ENCODE results near the gene FEM1C.

The FEM1C gene

DNA sequence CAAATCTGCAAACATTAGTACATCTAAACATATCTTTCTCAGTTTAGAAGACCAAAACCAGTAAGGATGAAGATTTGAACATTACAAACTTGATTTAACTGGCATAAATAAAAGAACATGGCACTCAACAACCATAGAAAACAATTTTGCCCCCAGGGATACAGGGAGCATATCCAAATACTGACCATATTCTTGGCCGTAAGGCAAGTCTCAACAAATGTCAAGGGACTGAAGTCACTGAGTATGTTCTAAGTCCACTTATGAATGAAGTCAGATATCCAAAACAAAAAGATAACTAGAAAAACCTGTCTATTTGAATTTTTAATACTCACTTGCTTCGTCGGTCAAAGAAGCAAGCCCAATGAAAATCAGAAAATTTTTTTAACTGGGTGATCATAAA, 14.1 kb downstream of the FEM1C start:
- DNase-seq: no peak
- Histone ChIP-seq H3K4me3 (ENCODE audit: low read depth, low read length) (no peak overlapping the region), H3K27ac (no peak overlapping the region), H3K27me3 (ENCODE audit: insufficient read depth, low read depth, severe bottlenecking) (no peaks in the 10 kb centered on the region), H3K9me3 (ENCODE audit: severe bottlenecking) (no peaks in the 10 kb centered on the region), H3K36me3 (peaks cover 25% of the 10 kb centered on the region)
- TF ChIP-seq, protein P1, sequence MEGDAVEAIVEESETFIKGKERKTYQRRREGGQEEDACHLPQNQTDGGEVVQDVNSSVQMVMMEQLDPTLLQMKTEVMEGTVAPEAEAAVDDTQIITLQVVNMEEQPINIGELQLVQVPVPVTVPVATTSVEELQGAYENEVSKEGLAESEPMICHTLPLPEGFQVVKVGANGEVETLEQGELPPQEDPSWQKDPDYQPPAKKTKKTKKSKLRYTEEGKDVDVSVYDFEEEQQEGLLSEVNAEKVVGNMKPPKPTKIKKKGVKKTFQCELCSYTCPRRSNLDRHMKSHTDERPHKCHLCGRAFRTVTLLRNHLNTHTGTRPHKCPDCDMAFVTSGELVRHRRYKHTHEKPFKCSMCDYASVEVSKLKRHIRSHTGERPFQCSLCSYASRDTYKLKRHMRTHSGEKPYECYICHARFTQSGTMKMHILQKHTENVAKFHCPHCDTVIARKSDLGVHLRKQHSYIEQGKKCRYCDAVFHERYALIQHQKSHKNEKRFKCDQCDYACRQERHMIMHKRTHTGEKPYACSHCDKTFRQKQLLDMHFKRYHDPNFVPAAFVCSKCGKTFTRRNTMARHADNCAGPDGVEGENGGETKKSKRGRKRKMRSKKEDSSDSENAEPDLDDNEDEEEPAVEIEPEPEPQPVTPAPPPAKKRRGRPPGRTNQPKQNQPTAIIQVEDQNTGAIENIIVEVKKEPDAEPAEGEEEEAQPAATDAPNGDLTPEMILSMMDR (IDR thresholded peaks at IDR 0.05; ENCODE audit: low read depth, low read length): no peak

DNA sequence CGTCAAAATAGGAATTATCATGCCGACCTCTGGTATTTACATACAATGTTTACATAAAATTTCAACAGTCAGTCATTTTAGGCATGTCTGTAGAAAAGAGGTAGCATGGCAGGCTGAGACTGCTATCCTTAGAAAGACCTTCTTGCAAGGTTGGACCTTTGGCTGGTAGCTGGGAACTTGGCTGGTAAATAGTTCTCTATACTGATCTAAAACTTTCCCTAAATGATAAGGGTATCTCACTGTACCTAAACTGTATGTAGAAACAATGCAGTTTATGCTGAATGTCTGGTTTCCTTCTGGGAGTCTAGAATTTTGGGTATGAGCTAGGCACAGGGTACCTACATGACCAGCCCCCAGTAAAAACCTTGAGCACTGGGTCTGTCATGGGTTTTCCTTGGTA, 18.0 kb downstream of the FEM1C start:
- Histone ChIP-seq H3K27me3 (ENCODE audit: insufficient read depth, low read depth, severe bottlenecking) (no peaks in the 10 kb centered on the region), H3K36me3 (peaks cover 54% of the 10 kb centered on the region), H3K9me3 (ENCODE audit: severe bottlenecking) (no peaks in the 10 kb centered on the region), H3K27ac (no peak overlapping the region), H3K4me3 (ENCODE audit: low read depth, low read length) (no peak overlapping the region)
- TF ChIP-seq, protein P1 (IDR thresholded peaks at IDR 0.05; ENCODE audit: low read depth, low read length): no peak
- no peak for DNase-seq

DNA sequence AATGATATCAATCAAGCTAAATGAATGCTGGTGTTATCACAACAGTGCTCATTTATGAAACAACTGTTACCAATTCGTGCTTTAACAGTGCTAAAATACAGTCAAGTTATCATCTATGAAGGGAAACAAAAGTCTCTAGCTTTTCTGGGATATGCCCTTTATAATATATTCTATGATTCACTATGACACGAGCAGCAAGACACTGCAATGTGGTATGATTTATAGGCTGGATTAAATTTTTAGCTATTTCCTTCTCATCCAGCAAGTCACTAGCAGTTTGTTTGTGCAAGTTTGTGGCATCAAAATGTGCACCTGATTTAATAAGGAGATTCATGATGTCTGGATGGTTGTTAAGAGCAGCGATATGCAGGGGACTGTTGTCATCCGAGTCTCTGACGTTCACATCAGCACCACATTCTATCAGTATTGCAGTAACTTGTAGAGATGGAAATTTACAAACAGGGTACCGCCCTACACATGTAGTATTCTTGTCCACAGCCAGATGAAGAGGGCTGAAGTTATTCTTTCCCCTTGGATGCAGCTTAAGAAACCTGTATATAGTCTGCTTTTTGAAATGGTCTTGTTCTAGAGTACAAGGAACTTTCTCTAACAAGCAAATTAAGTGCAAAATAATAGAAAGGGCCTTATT, 20.3 kb downstream of the FEM1C start:
- Histone ChIP-seq H3K9me3 (ENCODE audit: severe bottlenecking) (no peaks in the 10 kb centered on the region), H3K4me3 (ENCODE audit: low read depth, low read length) (no peak overlapping the region), H3K36me3 (peaks cover 48% of the 10 kb centered on the region), H3K27ac (no peak overlapping the region), H3K27me3 (ENCODE audit: insufficient read depth, low read depth, severe bottlenecking) (no peaks in the 10 kb centered on the region)
- DNase-seq: no peak
- TF ChIP-seq, protein P1 (IDR thresholded peaks at IDR 0.05; ENCODE audit: low read depth, low read length): no peak

DNA sequence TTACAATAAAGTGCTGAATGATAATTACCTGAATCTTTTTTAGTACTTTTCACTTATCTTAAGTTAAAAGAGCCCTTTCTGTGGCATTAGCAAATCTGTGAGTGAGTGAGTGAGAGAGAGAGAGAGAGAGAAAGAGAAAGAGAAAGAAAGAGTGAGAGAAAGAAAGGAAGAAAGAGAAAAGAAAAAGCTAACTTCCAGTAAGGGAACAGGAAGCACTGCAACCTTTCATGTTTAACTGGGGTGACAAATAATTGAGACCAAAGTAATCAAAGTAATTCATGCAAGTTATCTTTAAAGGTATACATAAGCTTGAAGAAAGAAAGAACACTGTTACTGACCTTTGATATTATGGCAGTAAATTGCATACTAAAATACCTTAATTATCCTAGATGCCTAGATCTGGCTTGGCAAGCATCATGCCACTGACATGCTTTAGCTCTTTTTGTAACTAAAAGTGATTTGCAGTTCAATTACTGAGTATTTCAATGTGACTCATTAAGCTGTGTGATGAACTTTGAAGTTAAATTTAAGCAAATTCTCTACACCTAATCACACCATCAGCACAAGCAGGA, 21.7 kb downstream of the FEM1C start:
- H3K4me3 ChIP-seq (ENCODE audit: low read depth, low read length): no peak overlapping the region
- no peaks in the 10 kb centered on the region for H3K27me3 ChIP-seq (ENCODE audit: insufficient read depth, low read depth, severe bottlenecking)
- H3K36me3 ChIP-seq: peaks cover 40% of the 10 kb centered on the region
- no peak for DNase-seq
- TF ChIP-seq, protein P1 (IDR thresholded peaks at IDR 0.05; ENCODE audit: low read depth, low read length): no peak
- H3K27ac ChIP-seq: no peak overlapping the region
- no peaks in the 10 kb centered on the region for H3K9me3 ChIP-seq (ENCODE audit: severe bottlenecking)

DNA sequence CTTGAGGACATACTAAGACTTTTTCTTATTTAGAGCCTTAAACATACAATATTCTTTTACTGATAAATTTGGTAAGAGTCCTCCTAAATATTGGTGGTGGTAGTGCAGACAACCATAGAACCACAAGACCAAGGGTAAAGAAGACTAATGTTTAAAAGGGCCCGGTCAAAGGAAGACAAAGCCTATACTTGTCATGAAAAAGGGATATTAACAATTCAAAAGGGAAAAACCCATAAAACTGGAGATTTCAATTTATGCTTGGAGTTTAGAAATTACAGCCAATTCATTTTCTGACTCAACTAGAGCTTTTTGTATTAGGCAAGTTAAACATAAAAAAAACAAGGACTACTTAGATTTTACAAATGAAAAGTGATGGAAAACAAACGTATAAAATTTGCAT, 24.4 kb downstream of the FEM1C start:
- H3K27ac ChIP-seq: no peak overlapping the region
- H3K4me3 ChIP-seq (ENCODE audit: low read depth, low read length): no peak overlapping the region
- H3K9me3 ChIP-seq (ENCODE audit: severe bottlenecking): no peaks in the 10 kb centered on the region
- TF ChIP-seq, protein P1 (IDR thresholded peaks at IDR 0.05; ENCODE audit: low read depth, low read length): no peak
- no peaks in the 10 kb centered on the region for H3K27me3 ChIP-seq (ENCODE audit: insufficient read depth, low read depth, severe bottlenecking)
- H3K36me3 ChIP-seq: peaks cover 28% of the 10 kb centered on the region
- DNase-seq: no peak

DNA sequence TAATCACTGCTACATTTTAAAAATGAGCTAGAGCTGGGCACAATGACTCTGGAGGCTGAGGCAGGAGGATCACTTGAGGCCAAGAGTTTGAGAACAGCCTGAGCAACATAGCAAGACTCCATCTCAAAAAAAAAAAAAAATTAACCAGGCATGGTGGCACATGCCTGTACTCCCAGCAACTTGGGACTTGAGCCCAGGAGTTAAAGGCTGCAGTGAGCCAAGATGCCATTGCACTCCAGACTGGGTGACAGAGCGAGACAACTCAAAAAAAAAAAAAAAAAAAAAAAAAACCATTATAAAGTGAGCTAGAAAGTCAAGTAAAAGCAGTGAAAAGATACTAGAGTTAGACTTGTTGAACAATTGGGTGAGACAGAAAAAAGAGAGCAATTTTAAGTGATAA, 28.2 kb downstream of the FEM1C start:
- H3K4me3 ChIP-seq (ENCODE audit: low read depth, low read length): no peak overlapping the region
- H3K36me3 ChIP-seq: no peaks in the 10 kb centered on the region
- no peak overlapping the region for H3K27ac ChIP-seq
- no peak for DNase-seq
- H3K27me3 ChIP-seq (ENCODE audit: insufficient read depth, low read depth, severe bottlenecking): no peaks in the 10 kb centered on the region
- no peaks in the 10 kb centered on the region for H3K9me3 ChIP-seq (ENCODE audit: severe bottlenecking)
- TF ChIP-seq, protein P1 (IDR thresholded peaks at IDR 0.05; ENCODE audit: low read depth, low read length): no peak
